Omental fat pad (tissue), 4 donors: ENCODE results near the gene SEMA3C. TPM values are rescaled to one million over a fixed set of nuclear protein-coding genes. Genes with fewer than 3 reads are reported as not detected.

ENCODE experiments used
- ATAC-seq: fragments of 150-250 bp; one replicate; pipeline ENCODE4 v1.9.1; 2016; ENCODE audit warnings: mild to moderate bottlenecking, moderate library complexity; ENCODE audit not compliant: low FRiP score
- DNase-seq: peaks from one replicate; pipeline ENCODE4 v3.0.0-alpha.2; 2019; ENCODE audit warnings: low spot score
- total RNA-seq, 4 donors: library from RNA; depleted of rRNA; stranded (reverse); fragments of >200 nt; gene quantifications; one replicate each; pipeline ENCODE4 v1.1.0, GENCODE V29; 2016
- TF ChIP-seq, protein P1 (sequence below), 3 donors: fragments of 450-650 bp; IDR thresholded peaks; one replicate each; pipeline ENCODE4 v1.5.1; 2016 to 2017; ENCODE audit warnings: antibody characterized with exemption in 3 of 3, mild to moderate bottlenecking in 3 of 3, moderate library complexity in 2 of 3

Gene SEMA3C
- total RNA-seq, 4 donors from 2014 or later = 46.2 to 201 (median 126) TPM

DNA sequence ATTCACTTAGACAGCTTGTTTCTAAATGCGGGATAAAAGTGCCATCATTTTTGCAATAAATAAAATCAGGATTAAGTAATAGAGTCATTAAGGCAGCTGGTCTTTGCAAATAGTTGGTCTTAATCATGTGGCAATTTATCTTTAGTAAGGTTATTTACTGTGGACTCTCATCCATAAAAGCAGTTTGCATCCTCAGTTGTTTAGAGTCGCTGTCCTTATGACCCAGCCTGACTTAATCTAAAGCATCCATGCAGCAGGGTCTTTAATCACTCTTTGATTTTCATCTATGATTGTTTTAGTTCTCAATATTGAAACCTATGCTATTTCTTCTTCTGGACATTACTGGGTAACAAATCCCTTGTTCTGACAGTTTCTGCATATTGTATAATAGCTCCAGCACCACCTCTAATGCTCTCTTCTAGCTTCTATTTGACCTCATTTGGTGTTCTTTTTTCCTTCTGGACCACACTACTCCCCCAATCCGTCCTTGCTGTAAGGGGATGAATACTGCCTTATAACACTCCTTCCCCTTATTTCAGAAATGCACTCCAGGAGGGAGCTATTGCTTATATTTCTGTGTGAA lies 185.4 kb downstream of the SEMA3C start:
- ATAC-seq (no peak), DNase-seq (no peak)
- TF ChIP-seq, protein P1, sequence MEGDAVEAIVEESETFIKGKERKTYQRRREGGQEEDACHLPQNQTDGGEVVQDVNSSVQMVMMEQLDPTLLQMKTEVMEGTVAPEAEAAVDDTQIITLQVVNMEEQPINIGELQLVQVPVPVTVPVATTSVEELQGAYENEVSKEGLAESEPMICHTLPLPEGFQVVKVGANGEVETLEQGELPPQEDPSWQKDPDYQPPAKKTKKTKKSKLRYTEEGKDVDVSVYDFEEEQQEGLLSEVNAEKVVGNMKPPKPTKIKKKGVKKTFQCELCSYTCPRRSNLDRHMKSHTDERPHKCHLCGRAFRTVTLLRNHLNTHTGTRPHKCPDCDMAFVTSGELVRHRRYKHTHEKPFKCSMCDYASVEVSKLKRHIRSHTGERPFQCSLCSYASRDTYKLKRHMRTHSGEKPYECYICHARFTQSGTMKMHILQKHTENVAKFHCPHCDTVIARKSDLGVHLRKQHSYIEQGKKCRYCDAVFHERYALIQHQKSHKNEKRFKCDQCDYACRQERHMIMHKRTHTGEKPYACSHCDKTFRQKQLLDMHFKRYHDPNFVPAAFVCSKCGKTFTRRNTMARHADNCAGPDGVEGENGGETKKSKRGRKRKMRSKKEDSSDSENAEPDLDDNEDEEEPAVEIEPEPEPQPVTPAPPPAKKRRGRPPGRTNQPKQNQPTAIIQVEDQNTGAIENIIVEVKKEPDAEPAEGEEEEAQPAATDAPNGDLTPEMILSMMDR (IDR thresholded peaks at IDR 0.05) = no peak

DNA sequence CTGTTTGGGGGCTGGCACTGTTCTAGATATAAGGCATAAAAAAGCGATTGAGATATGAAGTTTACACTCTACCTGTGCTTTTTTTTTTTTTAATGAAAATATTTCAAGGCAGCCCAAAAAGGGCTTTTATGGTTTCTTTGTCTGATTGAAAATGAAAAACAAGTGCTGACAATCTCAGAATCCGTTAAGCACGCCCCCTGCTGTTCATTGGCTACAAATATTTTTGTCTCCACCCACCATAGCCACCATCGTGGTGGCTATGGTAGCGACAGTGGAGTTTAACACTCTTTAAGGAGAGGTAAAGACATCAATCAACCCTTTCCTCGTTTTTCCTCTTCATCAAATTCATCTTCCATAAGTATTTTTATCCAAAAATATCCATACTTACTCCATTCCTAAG lies 186.2 kb downstream of the SEMA3C start:
- TF ChIP-seq, protein P1 (IDR thresholded peaks at IDR 0.05) = no peak
- no peak for DNase-seq
- no peak for ATAC-seq

DNA sequence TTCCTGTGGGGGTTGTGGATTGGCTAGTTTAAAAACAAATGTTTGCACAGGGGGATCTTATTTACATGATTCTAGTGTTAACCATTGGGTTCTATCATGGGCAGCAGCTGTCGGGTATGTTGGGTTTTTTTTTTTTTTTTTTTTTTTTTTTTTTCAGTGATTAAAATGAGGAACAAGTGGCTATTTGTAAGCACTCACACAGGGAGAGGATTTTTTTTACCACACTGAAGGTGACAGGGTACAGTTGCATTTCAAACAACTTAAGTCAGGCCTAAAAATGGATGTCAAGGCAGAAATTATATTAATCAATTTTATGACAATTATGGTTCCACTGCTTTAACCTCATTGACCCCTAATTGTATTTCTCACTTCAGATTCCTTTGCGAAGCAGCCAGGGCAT lies 187.6 kb downstream of the SEMA3C start:
- ATAC-seq = no peak
- TF ChIP-seq, protein P1 (IDR thresholded peaks at IDR 0.05) = no peak
- DNase-seq = no peak

DNA sequence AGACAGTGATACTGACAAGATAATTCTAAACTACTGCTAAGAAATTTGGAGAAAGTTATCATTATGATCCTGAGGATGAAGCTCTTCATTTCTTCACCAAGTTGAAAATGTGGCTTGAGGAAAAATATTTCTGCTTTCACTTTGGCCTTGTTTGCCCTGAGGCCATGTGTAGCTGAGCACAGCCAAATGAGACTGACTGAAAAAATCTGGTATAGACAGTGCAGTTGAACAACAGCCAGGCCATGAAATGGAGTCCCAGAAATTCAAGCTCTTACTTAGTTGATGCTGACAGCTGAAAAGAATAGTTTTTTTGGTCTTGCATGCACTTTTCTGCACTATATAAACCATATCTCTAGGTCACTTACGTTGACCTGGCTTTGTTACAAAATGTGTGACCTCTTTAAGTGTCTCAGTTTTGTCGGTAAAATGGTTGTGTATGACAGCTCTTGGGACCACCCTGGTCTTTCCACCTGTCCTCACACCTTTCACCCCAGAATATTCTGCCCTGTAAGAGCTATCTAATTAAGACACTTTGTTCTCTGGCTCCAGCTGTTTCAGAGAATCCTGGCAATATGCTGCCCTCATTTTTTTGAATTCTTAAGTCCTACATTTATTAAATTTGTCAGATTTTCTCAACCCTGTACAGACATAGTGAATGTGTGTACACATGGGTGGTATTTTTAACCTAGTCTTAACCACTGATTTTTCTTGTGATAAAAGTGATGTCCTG lies 189.1 kb downstream of the SEMA3C start:
- ATAC-seq (no peak), DNase-seq (no peak)
- TF ChIP-seq, protein P1 (IDR thresholded peaks at IDR 0.05) = no peak

DNA sequence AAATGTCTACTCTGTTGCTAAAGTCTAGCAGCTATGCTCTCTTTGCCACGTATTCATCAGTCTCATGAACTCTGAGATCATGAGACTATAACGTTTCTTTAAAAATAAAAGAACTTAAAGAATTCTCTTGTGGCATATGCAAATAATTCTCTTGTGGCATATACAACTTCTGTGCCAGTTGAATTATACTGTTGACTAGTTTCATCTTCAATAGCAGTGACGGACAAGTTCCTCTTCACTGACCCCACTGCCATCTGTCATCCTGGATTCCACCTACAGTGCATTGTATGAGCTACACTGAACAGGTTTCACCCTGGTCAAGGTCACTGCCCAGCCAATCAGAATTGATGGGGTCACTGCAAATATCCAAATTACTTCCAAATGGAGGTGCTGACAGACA lies 192.2 kb downstream of the SEMA3C start:
- DNase-seq (no peak), ATAC-seq (no peak)
- TF ChIP-seq, protein P1 (IDR thresholded peaks at IDR 0.05) = no peak

DNA sequence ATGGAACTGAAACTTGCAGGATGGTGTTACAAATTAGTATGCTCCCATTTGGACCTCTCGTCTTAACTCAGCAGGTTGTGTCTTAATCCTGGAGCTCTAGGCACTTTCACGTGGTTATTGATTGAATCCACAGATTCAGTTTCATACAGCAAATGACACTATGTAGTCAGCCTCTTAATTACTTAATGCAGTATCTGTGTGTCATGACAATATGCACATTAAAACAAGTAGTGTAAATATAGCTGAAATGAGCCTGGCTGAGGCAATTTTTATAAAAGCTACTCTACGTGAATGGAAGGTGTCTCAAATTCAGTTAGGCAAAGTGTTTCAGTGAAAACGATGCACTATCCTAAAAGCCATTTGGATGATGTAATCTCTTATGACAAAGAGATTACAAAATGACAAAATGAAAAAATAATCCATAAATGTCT lies 193.7 kb downstream of the SEMA3C start:
- TF ChIP-seq, protein P1 (IDR thresholded peaks at IDR 0.05) = no peak

More for the DNA sequence above, 193.7 kb downstream of the SEMA3C start:
- ATAC-seq (no peak), DNase-seq (no peak)
